A549 (cell line): ENCODE measurements around the gene WBP11. TPM values are rescaled to one million over a fixed set of nuclear protein-coding genes. Genes with fewer than 3 reads are reported as not detected.

ENCODE experiments used
- ATAC-seq, 2 experiments: fragments of 200-7000 bp in 1 of 2; fragments of >200 bp in 1 of 2; cut with Nextera tagmentation in 1 of 2; cut with Tn5 transposase in 1 of 2; 3 replicates each; pipeline versions ENCODE4 v1.8.0 to v1.9.1; 2018 to 2020; ENCODE audit warnings: mild to moderate bottlenecking in 1 of 2, moderate library complexity in 1 of 2
- CTCF ChIA-PET: fragments of 300-600 bp; sonication (Branson Sonifier 250); formaldehyde crosslinking; extraction: SDS; loops from one replicate; lab custom pipeline; 2021; ENCODE audit warnings: antibody characterized with exemption, inconsistent platforms; lab: Yijun Ruan, JAX
- POLR2A ChIA-PET: fragments of 350-600 bp; formaldehyde crosslinking; extraction: SDS; loops from one replicate; lab custom pipeline; 2021; ENCODE audit warnings: antibody characterized with exemption, inconsistent platforms; lab: Yijun Ruan, JAX
- DNase-seq, 2 experiments: peaks; one replicate each; pipeline versions ENCODE4 v3.0.0 to v3.0.0-alpha.2; 2011 to 2016; ENCODE audit warnings: low read depth in 1 of 2, low spot score in 1 of 2
- FAIRE-seq: peaks from 2 replicates; lab custom pipeline; 2011; peaks lifted over from hg19 to GRCh38; lab: Jason Lieb, UNC
- H3K27ac ChIP-seq, 2 experiments: fragments of >200 bp; sonication (Bioruptor Twin); formaldehyde crosslinking; 3 replicates each; pipeline ENCODE4 v1.5.1; 2016 to 2017
- H3K4me1 ChIP-seq: fragments of >200 bp; sonication (Bioruptor Twin); formaldehyde crosslinking; 3 replicates; pipeline ENCODE4 v1.6.1; 2016
- H3K4me2 ChIP-seq: fragments of >200 bp; sonication (Bioruptor Twin); formaldehyde crosslinking; 3 replicates; pipeline ENCODE4 v1.6.1; 2016
- H3K4me3 ChIP-seq: fragments of >200 bp; sonication (Bioruptor Twin); formaldehyde crosslinking; 3 replicates; pipeline ENCODE4 v1.5.1; 2016
- H3K9me3 ChIP-seq: fragments of >200 bp; sonication (Bioruptor Twin); formaldehyde crosslinking; 3 replicates; pipeline ENCODE4 v1.6.1; 2016
- EHF ChIP-seq: fragments of 250-450 bp; sonication (Bioruptor Pico); IDR thresholded peaks from 2 replicates; pipeline ENCODE4 v1.5.0; 2020; ENCODE audit warnings: mild to moderate bottlenecking
- EHMT2 ChIP-seq: fragments of 200-600 bp; sonication (generic); IDR thresholded peaks from 2 replicates; pipeline ENCODE4 v1.6.1; 2016; ENCODE audit warnings: antibody characterized with exemption, low read depth, mild to moderate bottlenecking, moderate library complexity
- GATA3 ChIP-seq: IDR thresholded peaks from 2 replicates; pipeline ENCODE4 v1.6.1; 2012; ENCODE audit warnings: borderline replicate concordance
- HEYL ChIP-seq: fragments of 250-450 bp; sonication (Bioruptor Pico); IDR thresholded peaks from 2 replicates; pipeline ENCODE4 v1.8.0; 2021; ENCODE audit warnings: mild to moderate bottlenecking, moderate library complexity
- HOXB13 ChIP-seq: fragments of 250-450 bp; sonication (Bioruptor Pico); IDR thresholded peaks from 2 replicates; pipeline ENCODE4 v1.5.0; 2020; ENCODE audit warnings: low read depth, mild to moderate bottlenecking, moderate library complexity
- JUNB ChIP-seq: fragments of >200 bp; sonication (Bioruptor Twin); formaldehyde crosslinking; IDR thresholded peaks from 2 replicates; pipeline ENCODE4 v1.6.1; 2016
- PHF8 ChIP-seq: fragments of 200-600 bp; sonication (generic); IDR thresholded peaks from 2 replicates; pipeline ENCODE4 v1.6.1; 2016; ENCODE audit warnings: low read depth, mild to moderate bottlenecking, antibody characterized with exemption, moderate library complexity, borderline replicate concordance
- POLR2A ChIP-seq: IDR thresholded peaks from 2 replicates; pipeline ENCODE4 v1.6.1; 2012; ENCODE audit warnings: mild to moderate bottlenecking, low read length
- RAD21 ChIP-seq, 2 experiments: fragments of >200 bp in 1 of 2; sonication (Bioruptor Twin) in 1 of 2; formaldehyde crosslinking in 1 of 2; IDR thresholded peaks in 1 of 2; conservative IDR thresholded peaks in 1 of 2; 2 replicates in 1 of 2; 3 replicates in 1 of 2; pipeline ENCODE4 v1.6.1; 2012 to 2018; ENCODE audit warnings: inconsistent platforms in 1 of 2
- RCOR1 ChIP-seq: fragments of 150-350 bp; IDR thresholded peaks from 2 replicates; pipeline ENCODE4 v1.6.1; 2014; ENCODE audit warnings: antibody characterized with exemption, low read length, low read depth
- SMC3 ChIP-seq: fragments of >200 bp; sonication (Bioruptor Twin); formaldehyde crosslinking; IDR thresholded peaks from 3 replicates; pipeline ENCODE4 v1.6.1; 2018; ENCODE audit warnings: inconsistent platforms
- TFCP2L1 ChIP-seq: fragments of 250-450 bp; sonication (Bioruptor Pico); IDR thresholded peaks from 2 replicates; pipeline ENCODE4 v1.5.0; 2021; ENCODE audit warnings: mild to moderate bottlenecking
- ZNF302 ChIP-seq: fragments of 250-450 bp; sonication (Bioruptor Pico); IDR thresholded peaks from 2 replicates; pipeline ENCODE4 v1.9.0; 2021; ENCODE audit warnings: inconsistent platforms, mild to moderate bottlenecking, moderate library complexity
- ZSCAN20 ChIP-seq: fragments of 250-450 bp; sonication (Bioruptor Pico); IDR thresholded peaks from 2 replicates; pipeline ENCODE4 v1.8.0; 2022; ENCODE audit warnings: mild to moderate bottlenecking, moderate library complexity
- WGBS: methylation state at CpG from one replicate; pipeline ENCODE4 v1.1.6; 2017; ENCODE audit errors: missing lambda C conversion rate; 5-methylcytosine and 5-hydroxymethylcytosine counted together
- polyA plus RNA-seq, 4 experiments: library from polyadenylated mRNA; depleted of rRNA in 3 of 4; stranded (reverse); fragments of >200 nt; fragmentation: RNase III in 1 of 4; extraction: RNeasy Plus Mini Kit Qiagen cat#74134 plus additional on column Dnase treatment in 1 of 4; gene quantifications; 2 replicates in 3 of 4; 3 replicates in 1 of 4; pipeline ENCODE4 v1.2.3, GENCODE V29; 2011 to 2017
- TF ChIP-seq, protein P1 (sequence below): fragments of 200-600 bp; sonication (generic); IDR thresholded peaks from 2 replicates; pipeline ENCODE4 v1.6.1; 2016; ENCODE audit warnings: antibody characterized with exemption, mild to moderate bottlenecking, moderate library complexity
- TF ChIP-seq, protein P2 (sequence below): IDR thresholded peaks from 2 replicates; pipeline ENCODE4 v1.6.1; 2012; ENCODE audit warnings: low read depth, borderline replicate concordance
- TF ChIP-seq, protein P3 (sequence below): IDR thresholded peaks from 2 replicates; pipeline ENCODE4 v1.6.1; 2012
- TF ChIP-seq, protein P4 (sequence below): fragments of >200 bp; sonication (Bioruptor Twin); formaldehyde crosslinking; IDR thresholded peaks from 3 replicates; pipeline ENCODE4 v1.5.1; 2016
- TF ChIP-seq, protein P5 (sequence below): fragments of 450-650 bp; IDR thresholded peaks from 2 replicates; pipeline ENCODE4 v1.6.1; 2014; ENCODE audit warnings: antibody characterized with exemption

WBP11 gene
- polyA plus RNA-seq, 2 of the 4 experiments (the other 2 are of a cell fraction), result 45.7 to 50.3 TPM

DNA sequence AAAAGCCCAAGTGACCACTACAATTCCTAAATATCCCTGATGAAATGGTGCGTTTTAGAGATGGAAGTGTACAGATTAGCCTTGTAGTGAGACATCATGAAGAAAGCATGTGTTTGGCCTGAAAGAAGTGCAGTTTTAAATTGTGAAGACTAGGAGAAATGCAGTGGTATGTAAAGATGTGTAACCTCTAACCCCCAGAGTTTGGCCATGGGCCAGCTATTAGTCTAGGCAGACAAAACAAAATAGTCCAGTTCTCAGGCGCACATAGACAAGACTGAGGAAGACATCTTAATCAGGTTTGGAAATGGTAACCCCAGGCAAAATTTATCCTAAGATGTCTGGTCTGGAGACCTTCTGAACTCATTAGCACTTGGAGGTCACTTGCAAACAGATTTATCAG, 23.4 kb downstream of the WBP11 start (continued):
- no peak for TF ChIP-seq EHMT2

DNA sequence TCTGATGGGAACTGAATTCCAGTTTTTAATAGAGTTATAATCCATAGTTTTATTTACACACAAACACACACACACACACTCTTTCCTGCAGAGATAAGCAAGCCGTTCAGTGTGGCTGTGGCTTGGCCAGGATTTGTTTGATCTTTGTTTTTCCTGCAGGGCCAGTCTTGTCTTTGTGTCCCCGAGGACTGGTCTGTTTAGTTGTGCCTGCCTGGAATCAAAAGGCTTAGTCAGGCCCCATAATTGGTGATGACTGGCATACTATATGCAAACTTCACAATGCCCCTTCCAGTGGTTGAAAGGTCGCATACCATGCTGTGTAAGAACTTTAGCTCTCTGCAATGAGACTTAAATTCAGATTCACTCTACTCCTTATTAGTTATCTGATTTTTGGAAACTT, 26.0 kb downstream of the WBP11 start:
- no peak for TF ChIP-seq POLR2A
- TF ChIP-seq ZNF302, result no peak
- TF ChIP-seq HOXB13 (CRISPR knock-in tag), result no peak
- no peak for TF ChIP-seq RCOR1
- TF ChIP-seq GATA3, result no peak
- no peak for TF ChIP-seq EHF
- TF ChIP-seq, protein P1, sequence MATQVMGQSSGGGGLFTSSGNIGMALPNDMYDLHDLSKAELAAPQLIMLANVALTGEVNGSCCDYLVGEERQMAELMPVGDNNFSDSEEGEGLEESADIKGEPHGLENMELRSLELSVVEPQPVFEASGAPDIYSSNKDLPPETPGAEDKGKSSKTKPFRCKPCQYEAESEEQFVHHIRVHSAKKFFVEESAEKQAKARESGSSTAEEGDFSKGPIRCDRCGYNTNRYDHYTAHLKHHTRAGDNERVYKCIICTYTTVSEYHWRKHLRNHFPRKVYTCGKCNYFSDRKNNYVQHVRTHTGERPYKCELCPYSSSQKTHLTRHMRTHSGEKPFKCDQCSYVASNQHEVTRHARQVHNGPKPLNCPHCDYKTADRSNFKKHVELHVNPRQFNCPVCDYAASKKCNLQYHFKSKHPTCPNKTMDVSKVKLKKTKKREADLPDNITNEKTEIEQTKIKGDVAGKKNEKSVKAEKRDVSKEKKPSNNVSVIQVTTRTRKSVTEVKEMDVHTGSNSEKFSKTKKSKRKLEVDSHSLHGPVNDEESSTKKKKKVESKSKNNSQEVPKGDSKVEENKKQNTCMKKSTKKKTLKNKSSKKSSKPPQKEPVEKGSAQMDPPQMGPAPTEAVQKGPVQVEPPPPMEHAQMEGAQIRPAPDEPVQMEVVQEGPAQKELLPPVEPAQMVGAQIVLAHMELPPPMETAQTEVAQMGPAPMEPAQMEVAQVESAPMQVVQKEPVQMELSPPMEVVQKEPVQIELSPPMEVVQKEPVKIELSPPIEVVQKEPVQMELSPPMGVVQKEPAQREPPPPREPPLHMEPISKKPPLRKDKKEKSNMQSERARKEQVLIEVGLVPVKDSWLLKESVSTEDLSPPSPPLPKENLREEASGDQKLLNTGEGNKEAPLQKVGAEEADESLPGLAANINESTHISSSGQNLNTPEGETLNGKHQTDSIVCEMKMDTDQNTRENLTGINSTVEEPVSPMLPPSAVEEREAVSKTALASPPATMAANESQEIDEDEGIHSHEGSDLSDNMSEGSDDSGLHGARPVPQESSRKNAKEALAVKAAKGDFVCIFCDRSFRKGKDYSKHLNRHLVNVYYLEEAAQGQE, result no peak
- no peak for TF ChIP-seq PHF8
- TF ChIP-seq TFCP2L1 (CRISPR knock-in tag), result no peak
- TF ChIP-seq, protein P2, sequence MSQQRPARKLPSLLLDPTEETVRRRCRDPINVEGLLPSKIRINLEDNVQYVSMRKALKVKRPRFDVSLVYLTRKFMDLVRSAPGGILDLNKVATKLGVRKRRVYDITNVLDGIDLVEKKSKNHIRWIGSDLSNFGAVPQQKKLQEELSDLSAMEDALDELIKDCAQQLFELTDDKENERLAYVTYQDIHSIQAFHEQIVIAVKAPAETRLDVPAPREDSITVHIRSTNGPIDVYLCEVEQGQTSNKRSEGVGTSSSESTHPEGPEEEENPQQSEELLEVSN, result no peak
- no peak for TF ChIP-seq HEYL (CRISPR knock-in tag)
- TF ChIP-seq, protein P3, sequence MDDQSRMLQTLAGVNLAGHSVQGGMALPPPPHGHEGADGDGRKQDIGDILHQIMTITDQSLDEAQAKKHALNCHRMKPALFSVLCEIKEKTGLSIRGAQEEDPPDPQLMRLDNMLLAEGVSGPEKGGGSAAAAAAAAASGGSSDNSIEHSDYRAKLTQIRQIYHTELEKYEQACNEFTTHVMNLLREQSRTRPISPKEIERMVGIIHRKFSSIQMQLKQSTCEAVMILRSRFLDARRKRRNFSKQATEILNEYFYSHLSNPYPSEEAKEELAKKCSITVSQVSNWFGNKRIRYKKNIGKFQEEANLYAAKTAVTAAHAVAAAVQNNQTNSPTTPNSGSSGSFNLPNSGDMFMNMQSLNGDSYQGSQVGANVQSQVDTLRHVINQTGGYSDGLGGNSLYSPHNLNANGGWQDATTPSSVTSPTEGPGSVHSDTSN, result no peak
- no peak for TF ChIP-seq JUNB
- no peak for FAIRE-seq
- Histone ChIP-seq H3K9me3 (no peaks in the 10 kb centered on the region), H3K4me2 (peak overlapping the region; percentile 79; the same call in 2 of the 3 replicates), H3K27ac (no peak overlapping the region), H3K4me1 (peaks cover 20% of the 10 kb centered on the region), H3K4me3 (no peak overlapping the region)
- ChIA-PET POLR2A (no interaction called here), CTCF (interaction anchor here (0.7 to 5.9 kb wide), 6 partner anchors 8 to 219 kb away, joined by 3 to 28 read pairs (median 4); no protein-coding TSS in a partner anchor)
- DNase-seq, result no peak
- ATAC-seq, result no peak
- 54% methylated on average over 3 of the region's 3 CpGs for WGBS

DNA sequence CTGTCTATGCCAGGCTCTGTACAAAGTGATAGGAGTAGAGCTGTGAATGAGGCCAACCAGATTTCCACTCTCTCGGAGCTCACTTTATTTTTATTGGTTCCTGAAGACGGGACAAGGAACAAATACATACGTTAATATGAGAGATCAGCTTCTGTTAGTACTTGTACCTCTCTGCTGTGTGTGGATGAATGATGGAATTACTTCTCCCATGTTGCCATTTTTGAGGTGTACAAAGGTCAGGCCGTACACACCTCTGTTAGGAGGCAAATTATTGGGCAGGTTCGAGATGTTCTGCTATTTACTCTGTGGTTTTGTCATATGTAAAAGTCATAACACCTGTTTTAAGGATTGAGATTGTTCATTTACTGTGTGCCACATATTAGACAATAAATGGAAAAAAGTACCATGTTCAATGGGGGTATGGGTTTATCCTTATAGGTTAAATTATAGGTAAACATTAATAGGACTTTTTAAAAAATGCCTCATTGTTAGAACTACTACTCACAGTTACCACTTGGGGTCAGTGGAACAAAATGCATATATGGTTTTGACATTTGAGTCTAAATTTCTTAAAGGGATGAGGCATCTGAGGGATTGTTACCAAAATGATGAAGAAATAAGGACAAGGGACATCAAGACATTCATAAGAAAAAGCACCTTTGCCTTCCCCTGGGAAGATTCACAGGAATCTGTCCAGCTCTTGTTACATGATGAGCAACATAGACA, 26.9 kb downstream of the WBP11 start:
- ATAC-seq (no peak), FAIRE-seq (no peak), DNase-seq (peak in 1 of 2 experiments; percentile 26)
- peak overlapping the region; percentile 79 for H3K4me2 ChIP-seq
- TF ChIP-seq SMC3 (peak; percentile 17; the same call in 1 of the 3 replicates), POLR2A (no peak), ZSCAN20 (no peak), RAD21 (conservative IDR thresholded peaks at IDR 0.05 in 1 of 2, IDR thresholded peaks at IDR 0.05 in 1 of 2) (peak; percentile 43 to 46; a peak in 4 of 5 replicates)
- TF ChIP-seq, protein P4, sequence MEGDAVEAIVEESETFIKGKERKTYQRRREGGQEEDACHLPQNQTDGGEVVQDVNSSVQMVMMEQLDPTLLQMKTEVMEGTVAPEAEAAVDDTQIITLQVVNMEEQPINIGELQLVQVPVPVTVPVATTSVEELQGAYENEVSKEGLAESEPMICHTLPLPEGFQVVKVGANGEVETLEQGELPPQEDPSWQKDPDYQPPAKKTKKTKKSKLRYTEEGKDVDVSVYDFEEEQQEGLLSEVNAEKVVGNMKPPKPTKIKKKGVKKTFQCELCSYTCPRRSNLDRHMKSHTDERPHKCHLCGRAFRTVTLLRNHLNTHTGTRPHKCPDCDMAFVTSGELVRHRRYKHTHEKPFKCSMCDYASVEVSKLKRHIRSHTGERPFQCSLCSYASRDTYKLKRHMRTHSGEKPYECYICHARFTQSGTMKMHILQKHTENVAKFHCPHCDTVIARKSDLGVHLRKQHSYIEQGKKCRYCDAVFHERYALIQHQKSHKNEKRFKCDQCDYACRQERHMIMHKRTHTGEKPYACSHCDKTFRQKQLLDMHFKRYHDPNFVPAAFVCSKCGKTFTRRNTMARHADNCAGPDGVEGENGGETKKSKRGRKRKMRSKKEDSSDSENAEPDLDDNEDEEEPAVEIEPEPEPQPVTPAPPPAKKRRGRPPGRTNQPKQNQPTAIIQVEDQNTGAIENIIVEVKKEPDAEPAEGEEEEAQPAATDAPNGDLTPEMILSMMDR, result peak; percentile 43
- TF ChIP-seq, protein P5, sequence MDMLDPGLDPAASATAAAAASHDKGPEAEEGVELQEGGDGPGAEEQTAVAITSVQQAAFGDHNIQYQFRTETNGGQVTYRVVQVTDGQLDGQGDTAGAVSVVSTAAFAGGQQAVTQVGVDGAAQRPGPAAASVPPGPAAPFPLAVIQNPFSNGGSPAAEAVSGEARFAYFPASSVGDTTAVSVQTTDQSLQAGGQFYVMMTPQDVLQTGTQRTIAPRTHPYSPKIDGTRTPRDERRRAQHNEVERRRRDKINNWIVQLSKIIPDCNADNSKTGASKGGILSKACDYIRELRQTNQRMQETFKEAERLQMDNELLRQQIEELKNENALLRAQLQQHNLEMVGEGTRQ, result no peak
- ChIA-PET CTCF (interaction anchor here (0.6 to 5.9 kb wide), 7 partner anchors 13 to 220 kb away, joined by 3 to 28 read pairs (median 4); no protein-coding TSS in a partner anchor), POLR2A (interaction anchor here (1.8 kb wide), 1 partner anchor 61 kb away, joined by 12 read pairs; no protein-coding TSS in a partner anchor)
- 75% methylated on average over 5 of the region's 5 CpGs for WGBS
- H3K4me3 ChIP-seq, result no peak overlapping the region
- H3K9me3 ChIP-seq, result no peaks in the 10 kb centered on the region
- peaks cover 26% of the 10 kb centered on the region for H3K4me1 ChIP-seq
- peak overlapping the region in 1 of 2 experiments; percentile 94; a peak in 2 of 6 replicates for H3K27ac ChIP-seq
